ENCODE measurements around the gene DOCK6.

GRCh38 chr19:11225172-11225571, 37.2 kb downstream of the DOCK6 start:
- TF ChIP-seq CTCF (IDR thresholded peaks at IDR 0.05): no peak
- TF ChIP-seq ZFX (IDR thresholded peaks at IDR 0.05; ENCODE audit: borderline replicate concordance): no peak

All from 22Rv1 (cell line).